HEK293 (cell line): Measurements from ENCODE around the gene LDLRAD4.

ENCODE experiments used
- CTCF ChIA-PET: fragments of 350-600 bp; formaldehyde crosslinking; extraction: SDS; loops from one replicate; lab custom pipeline; 2021; ENCODE audit warnings: antibody characterized with exemption; lab: Yijun Ruan, JAX
- POLR2A ChIA-PET: fragments of 300-600 bp; formaldehyde crosslinking; extraction: SDS; loops from one replicate; lab custom pipeline; 2020; ENCODE audit warnings: antibody characterized with exemption, inconsistent platforms; lab: Yijun Ruan, JAX
- H3K27ac ChIP-seq: fragments of 200-500 bp; sonication (Bioruptor generic); 2 replicates; pipeline ENCODE4 v1.5.1; 2014; ENCODE audit warnings: low read depth, low read length, control low read depth, inconsistent platforms; ENCODE audit errors: extremely low read depth
- H3K36me3 ChIP-seq, 2 experiments: fragments of 200-500 bp in 1 of 2; sonication (Bioruptor generic) in 1 of 2; 1 replicate in 1 of 2; 2 replicates in 1 of 2; pipeline ENCODE4 v1.5.1; 2014 to 2017; ENCODE audit warnings: inconsistent platforms in 2 of 2, low read length in 2 of 2; ENCODE audit not compliant: control insufficient read depth in 2 of 2, insufficient read depth in 1 of 2
- H3K4me1 ChIP-seq: fragments of 200-500 bp; sonication (Bioruptor generic); 2 replicates; pipeline ENCODE4 v1.5.1; 2014; ENCODE audit warnings: mild to moderate bottlenecking, low read length, inconsistent platforms; ENCODE audit not compliant: control insufficient read depth, insufficient read depth
- H3K4me3 ChIP-seq: 2 replicates; pipeline ENCODE4 v1.5.1; 2011; ENCODE audit warnings: low read depth, mild to moderate bottlenecking, control low read depth, low read length, moderate library complexity
- H3K9me3 ChIP-seq: fragments of 200-500 bp; sonication (Bioruptor generic); 2 replicates; pipeline ENCODE4 v1.5.1; 2014; ENCODE audit warnings: low read depth, low read length, inconsistent platforms; ENCODE audit not compliant: control insufficient read depth, insufficient read depth
- GLIS2 ChIP-seq: fragments of 450-650 bp; formaldehyde crosslinking; IDR thresholded peaks from 2 replicates; pipeline ENCODE4 v1.5.1; 2016; ENCODE audit warnings: missing biosample characterization, missing genetic modification characterization
- IKZF3 ChIP-seq: fragments of 450-650 bp; IDR thresholded peaks from 2 replicates; pipeline ENCODE4 v1.5.0; 2018; ENCODE audit warnings: missing biosample characterization, mild to moderate bottlenecking, missing genetic modification characterization, moderate library complexity
- KLF7 ChIP-seq: fragments of 450-650 bp; formaldehyde crosslinking; IDR thresholded peaks from 2 replicates; pipeline ENCODE4 v1.5.1; 2016; ENCODE audit warnings: missing biosample characterization, missing genetic modification characterization, borderline replicate concordance
- MZF1 ChIP-seq: fragments of 450-650 bp; formaldehyde crosslinking; IDR thresholded peaks from 2 replicates; pipeline ENCODE4 v1.5.1; 2017; ENCODE audit warnings: missing biosample characterization, missing genetic modification characterization, borderline replicate concordance
- OVOL3 ChIP-seq: fragments of 450-650 bp; formaldehyde crosslinking; IDR thresholded peaks from 2 replicates; pipeline ENCODE4 v1.5.1; 2016; ENCODE audit warnings: missing biosample characterization, missing genetic modification characterization
- RBAK ChIP-seq: fragments of 450-650 bp; formaldehyde crosslinking; IDR thresholded peaks from 2 replicates; pipeline ENCODE4 v1.5.1; 2016; ENCODE audit warnings: missing biosample characterization, missing genetic modification characterization
- SP7 ChIP-seq: fragments of 450-650 bp; formaldehyde crosslinking; IDR thresholded peaks from 2 replicates; pipeline ENCODE4 v1.5.1; 2016; ENCODE audit warnings: missing biosample characterization, missing genetic modification characterization
- ZBTB8A ChIP-seq: fragments of 450-650 bp; formaldehyde crosslinking; IDR thresholded peaks from 2 replicates; pipeline ENCODE4 v1.5.1; 2016; ENCODE audit warnings: missing biosample characterization, missing genetic modification characterization
- ZFP41 ChIP-seq: fragments of 450-650 bp; formaldehyde crosslinking; IDR thresholded peaks from 2 replicates; pipeline ENCODE4 v1.5.1; 2016; ENCODE audit warnings: missing biosample characterization, missing genetic modification characterization, borderline replicate concordance
- ZNF169 ChIP-seq: fragments of 450-650 bp; formaldehyde crosslinking; IDR thresholded peaks from 2 replicates; pipeline ENCODE4 v1.5.1; 2016; ENCODE audit warnings: missing biosample characterization, missing genetic modification characterization
- ZNF2 ChIP-seq: fragments of 450-650 bp; formaldehyde crosslinking; IDR thresholded peaks from 2 replicates; pipeline ENCODE4 v1.5.1; 2016; ENCODE audit warnings: missing biosample characterization, missing genetic modification characterization
- ZNF274 ChIP-seq, 2 experiments: fragments of 200-500 bp in 1 of 2; fragments of 450-650 bp in 1 of 2; sonication (Bioruptor generic) in 1 of 2; formaldehyde crosslinking in 1 of 2; IDR thresholded peaks; 2 replicates each; pipeline versions ENCODE4 v1.5.1 to v1.6.1; 2014 to 2016; ENCODE audit warnings: borderline replicate concordance in 1 of 2, inconsistent platforms in 1 of 2, low read length in 1 of 2, missing biosample characterization in 1 of 2, missing genetic modification characterization in 1 of 2
- ZNF335 ChIP-seq: fragments of 450-650 bp; formaldehyde crosslinking; conservative IDR thresholded peaks from 2 replicates; pipeline ENCODE4 v1.5.1; 2016; ENCODE audit warnings: missing biosample characterization, missing genetic modification characterization
- ZNF433 ChIP-seq: fragments of 450-650 bp; formaldehyde crosslinking; IDR thresholded peaks from 2 replicates; pipeline ENCODE4 v1.5.1; 2016; ENCODE audit warnings: missing biosample characterization, missing genetic modification characterization, low read depth
- ZNF571 ChIP-seq: fragments of 450-650 bp; formaldehyde crosslinking; IDR thresholded peaks from 2 replicates; pipeline ENCODE4 v1.5.0; 2017; ENCODE audit warnings: missing biosample characterization, missing genetic modification characterization
- ZNF654 ChIP-seq: fragments of 450-650 bp; formaldehyde crosslinking; IDR thresholded peaks from 2 replicates; pipeline ENCODE4 v1.5.1; 2016; ENCODE audit warnings: low read depth, missing biosample characterization, missing genetic modification characterization
- ZNF701 ChIP-seq: fragments of 450-650 bp; formaldehyde crosslinking; IDR thresholded peaks from 2 replicates; pipeline ENCODE4 v1.5.1; 2016; ENCODE audit warnings: missing biosample characterization, missing genetic modification characterization
- ZNF76 ChIP-seq: fragments of 450-650 bp; formaldehyde crosslinking; IDR thresholded peaks from 2 replicates; pipeline ENCODE4; 2016; ENCODE audit warnings: low read depth, missing biosample characterization, missing genetic modification characterization, borderline replicate concordance
- ZSCAN30 ChIP-seq: fragments of 450-650 bp; IDR thresholded peaks from 2 replicates; pipeline ENCODE4 v1.5.1; 2018; ENCODE audit warnings: missing biosample characterization, mild to moderate bottlenecking, missing genetic modification characterization, moderate library complexity
- TF ChIP-seq, protein P1 (sequence below): fragments of 450-650 bp; formaldehyde crosslinking; IDR thresholded peaks from 2 replicates; pipeline ENCODE4 v1.5.1; 2016; ENCODE audit warnings: missing biosample characterization, missing genetic modification characterization
- TF ChIP-seq, protein P2 (sequence below): fragments of 450-650 bp; formaldehyde crosslinking; IDR thresholded peaks from 2 replicates; pipeline ENCODE4 v1.5.1; 2016; ENCODE audit warnings: missing biosample characterization, missing genetic modification characterization
- TF ChIP-seq, protein P3 (sequence below): fragments of 450-650 bp; formaldehyde crosslinking; IDR thresholded peaks from 2 replicates; pipeline ENCODE4 v1.5.1; 2016; ENCODE audit warnings: missing biosample characterization, missing genetic modification characterization
- TF ChIP-seq, protein P4 (sequence below): fragments of 450-650 bp; formaldehyde crosslinking; IDR thresholded peaks from 2 replicates; pipeline ENCODE4 v1.5.1; 2016; ENCODE audit warnings: missing biosample characterization, missing genetic modification characterization
- TF ChIP-seq, protein P5 (sequence below): fragments of 450-650 bp; formaldehyde crosslinking; IDR thresholded peaks from 2 replicates; pipeline ENCODE4 v1.5.1; 2016; ENCODE audit warnings: missing biosample characterization, missing genetic modification characterization

The LDLRAD4 gene

DNA sequence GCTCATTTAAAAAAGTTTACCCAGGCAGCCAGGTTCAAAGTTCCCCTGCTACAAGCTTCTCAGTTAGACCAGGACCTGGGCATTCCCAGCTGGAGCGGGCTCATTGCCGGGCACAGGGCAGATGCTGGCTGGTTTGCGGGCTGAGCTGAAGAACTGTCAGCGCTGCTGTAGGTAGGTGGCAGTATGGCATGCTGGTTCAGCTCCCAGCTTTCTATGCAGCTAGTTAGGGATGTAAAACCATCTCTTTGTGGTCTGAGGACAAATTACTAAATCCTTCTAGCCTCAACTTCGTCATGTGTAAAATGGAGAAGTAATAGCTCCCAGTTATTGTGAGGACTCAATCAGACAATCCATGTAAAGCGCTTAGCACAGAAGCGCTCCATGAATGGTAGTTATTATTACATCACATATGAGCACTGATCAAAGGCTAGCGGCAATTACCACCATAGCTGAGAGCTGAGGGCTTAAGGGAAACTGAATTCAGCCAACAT is 2.4 kb upstream of the LDLRAD4 start (continued):
- TF ChIP-seq SP7 (tag by site-specific recombination): peak; percentile 29; the same call in 1 of the 2 replicates
- peak; percentile 83 for TF ChIP-seq ZBTB8A
- TF ChIP-seq KLF7 (tag by site-specific recombination): no peak
- TF ChIP-seq, protein P1, sequence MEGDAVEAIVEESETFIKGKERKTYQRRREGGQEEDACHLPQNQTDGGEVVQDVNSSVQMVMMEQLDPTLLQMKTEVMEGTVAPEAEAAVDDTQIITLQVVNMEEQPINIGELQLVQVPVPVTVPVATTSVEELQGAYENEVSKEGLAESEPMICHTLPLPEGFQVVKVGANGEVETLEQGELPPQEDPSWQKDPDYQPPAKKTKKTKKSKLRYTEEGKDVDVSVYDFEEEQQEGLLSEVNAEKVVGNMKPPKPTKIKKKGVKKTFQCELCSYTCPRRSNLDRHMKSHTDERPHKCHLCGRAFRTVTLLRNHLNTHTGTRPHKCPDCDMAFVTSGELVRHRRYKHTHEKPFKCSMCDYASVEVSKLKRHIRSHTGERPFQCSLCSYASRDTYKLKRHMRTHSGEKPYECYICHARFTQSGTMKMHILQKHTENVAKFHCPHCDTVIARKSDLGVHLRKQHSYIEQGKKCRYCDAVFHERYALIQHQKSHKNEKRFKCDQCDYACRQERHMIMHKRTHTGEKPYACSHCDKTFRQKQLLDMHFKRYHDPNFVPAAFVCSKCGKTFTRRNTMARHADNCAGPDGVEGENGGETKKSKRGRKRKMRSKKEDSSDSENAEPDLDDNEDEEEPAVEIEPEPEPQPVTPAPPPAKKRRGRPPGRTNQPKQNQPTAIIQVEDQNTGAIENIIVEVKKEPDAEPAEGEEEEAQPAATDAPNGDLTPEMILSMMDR (tag by site-specific recombination): peak; percentile 70
- TF ChIP-seq ZSCAN30 (tag by site-specific recombination): peak; percentile 27; the same call in 1 of the 2 replicates
- TF ChIP-seq, all 188 proteins: peak for 14

DNA sequence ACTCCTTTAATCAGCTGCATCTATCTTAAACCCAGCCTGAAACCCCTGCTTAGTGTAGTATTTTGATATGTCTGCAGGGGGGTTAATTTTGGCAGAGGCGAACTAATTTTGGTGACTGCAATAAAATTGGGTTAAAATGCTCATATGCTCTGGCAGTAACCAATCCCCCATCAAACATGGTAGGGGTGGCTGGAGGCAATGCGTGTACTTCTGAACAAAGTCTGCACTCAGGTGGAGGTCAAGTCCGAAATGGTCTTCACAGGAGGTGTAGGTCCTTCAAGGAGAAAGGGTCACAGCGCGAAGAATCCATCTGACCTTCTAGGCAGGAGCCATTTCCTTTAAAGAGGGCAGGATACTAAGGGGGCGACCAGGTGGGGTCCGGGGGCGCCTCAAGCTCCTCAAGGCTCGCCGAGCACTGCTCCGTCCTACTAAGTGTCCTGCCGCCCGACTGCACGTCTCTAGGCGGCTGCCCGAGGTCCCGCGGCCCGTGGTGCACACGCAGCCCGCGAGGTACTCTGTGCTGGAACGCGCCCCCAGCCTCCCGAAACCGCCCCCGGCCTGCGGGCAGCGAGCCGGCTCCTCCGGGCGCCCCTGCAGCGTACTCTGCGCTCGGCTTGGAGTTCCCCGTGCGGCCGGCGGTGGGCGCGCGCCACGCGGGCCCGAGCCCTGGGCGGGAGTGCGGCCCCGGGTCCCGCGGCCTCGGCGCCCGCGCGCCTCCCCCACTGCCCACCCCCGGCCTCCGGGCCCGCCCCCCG is 1.7 kb upstream of the LDLRAD4 start:
- CTCF ChIA-PET: interaction anchor here (0.5 to 1.9 kb wide), 36 partner anchors 10 to 892 kb away, joined by 3 to 15 read pairs (median 3); no protein-coding TSS in a partner anchor
- no peaks in the 10 kb centered on the region for H3K9me3 ChIP-seq
- H3K27ac ChIP-seq: peak overlapping the region; percentile 86; the same call in 1 of the 2 replicates
- peak overlapping the region; percentile 71 for H3K4me3 ChIP-seq
- peaks cover 35% of the 10 kb centered on the region for H3K4me1 ChIP-seq
- H3K36me3 ChIP-seq: no peaks in the 10 kb centered on the region
- POLR2A ChIA-PET: interaction anchor here (0.9 to 1.5 kb wide), 3 partner anchors 226 to 284 kb away, joined by 3 to 5 read pairs (median 4); partner anchors contain the start of gene CEP192
- TF ChIP-seq ZNF274 (IDR thresholded peaks at IDR 0.05; ENCODE audit: low read length) (no peak), ZNF274 (tag by site-specific recombination; IDR thresholded peaks at IDR 0.05; ENCODE audit: borderline replicate concordance) (no peak), ZNF654 (tag by site-specific recombination) (no peak), ZNF2 (tag by site-specific recombination) (no peak), RBAK (tag by site-specific recombination) (no peak), ZFP41 (tag by site-specific recombination) (no peak), MZF1 (no peak), ZNF169 (tag by site-specific recombination) (no peak), IKZF3 (no peak), ZNF571 (tag by site-specific recombination) (no peak), KLF7 (tag by site-specific recombination) (no peak), ZNF76 (tag by site-specific recombination) (no peak), ZNF433 (tag by site-specific recombination) (no peak), ZNF701 (no peak), OVOL3 (no peak), ZNF335 (peak; percentile 61), GLIS2 (tag by site-specific recombination) (peak; percentile 75; the same call in 1 of the 2 replicates)
- TF ChIP-seq, protein P2, sequence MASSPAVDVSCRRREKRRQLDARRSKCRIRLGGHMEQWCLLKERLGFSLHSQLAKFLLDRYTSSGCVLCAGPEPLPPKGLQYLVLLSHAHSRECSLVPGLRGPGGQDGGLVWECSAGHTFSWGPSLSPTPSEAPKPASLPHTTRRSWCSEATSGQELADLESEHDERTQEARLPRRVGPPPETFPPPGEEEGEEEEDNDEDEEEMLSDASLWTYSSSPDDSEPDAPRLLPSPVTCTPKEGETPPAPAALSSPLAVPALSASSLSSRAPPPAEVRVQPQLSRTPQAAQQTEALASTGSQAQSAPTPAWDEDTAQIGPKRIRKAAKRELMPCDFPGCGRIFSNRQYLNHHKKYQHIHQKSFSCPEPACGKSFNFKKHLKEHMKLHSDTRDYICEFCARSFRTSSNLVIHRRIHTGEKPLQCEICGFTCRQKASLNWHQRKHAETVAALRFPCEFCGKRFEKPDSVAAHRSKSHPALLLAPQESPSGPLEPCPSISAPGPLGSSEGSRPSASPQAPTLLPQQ (tag by site-specific recombination): peak; percentile 30; the same call in 1 of the 2 replicates
- TF ChIP-seq, protein P3, sequence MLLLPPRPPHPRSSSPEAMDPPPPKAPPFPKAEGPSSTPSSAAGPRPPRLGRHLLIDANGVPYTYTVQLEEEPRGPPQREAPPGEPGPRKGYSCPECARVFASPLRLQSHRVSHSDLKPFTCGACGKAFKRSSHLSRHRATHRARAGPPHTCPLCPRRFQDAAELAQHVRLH (tag by site-specific recombination): no peak
- TF ChIP-seq, protein P4, sequence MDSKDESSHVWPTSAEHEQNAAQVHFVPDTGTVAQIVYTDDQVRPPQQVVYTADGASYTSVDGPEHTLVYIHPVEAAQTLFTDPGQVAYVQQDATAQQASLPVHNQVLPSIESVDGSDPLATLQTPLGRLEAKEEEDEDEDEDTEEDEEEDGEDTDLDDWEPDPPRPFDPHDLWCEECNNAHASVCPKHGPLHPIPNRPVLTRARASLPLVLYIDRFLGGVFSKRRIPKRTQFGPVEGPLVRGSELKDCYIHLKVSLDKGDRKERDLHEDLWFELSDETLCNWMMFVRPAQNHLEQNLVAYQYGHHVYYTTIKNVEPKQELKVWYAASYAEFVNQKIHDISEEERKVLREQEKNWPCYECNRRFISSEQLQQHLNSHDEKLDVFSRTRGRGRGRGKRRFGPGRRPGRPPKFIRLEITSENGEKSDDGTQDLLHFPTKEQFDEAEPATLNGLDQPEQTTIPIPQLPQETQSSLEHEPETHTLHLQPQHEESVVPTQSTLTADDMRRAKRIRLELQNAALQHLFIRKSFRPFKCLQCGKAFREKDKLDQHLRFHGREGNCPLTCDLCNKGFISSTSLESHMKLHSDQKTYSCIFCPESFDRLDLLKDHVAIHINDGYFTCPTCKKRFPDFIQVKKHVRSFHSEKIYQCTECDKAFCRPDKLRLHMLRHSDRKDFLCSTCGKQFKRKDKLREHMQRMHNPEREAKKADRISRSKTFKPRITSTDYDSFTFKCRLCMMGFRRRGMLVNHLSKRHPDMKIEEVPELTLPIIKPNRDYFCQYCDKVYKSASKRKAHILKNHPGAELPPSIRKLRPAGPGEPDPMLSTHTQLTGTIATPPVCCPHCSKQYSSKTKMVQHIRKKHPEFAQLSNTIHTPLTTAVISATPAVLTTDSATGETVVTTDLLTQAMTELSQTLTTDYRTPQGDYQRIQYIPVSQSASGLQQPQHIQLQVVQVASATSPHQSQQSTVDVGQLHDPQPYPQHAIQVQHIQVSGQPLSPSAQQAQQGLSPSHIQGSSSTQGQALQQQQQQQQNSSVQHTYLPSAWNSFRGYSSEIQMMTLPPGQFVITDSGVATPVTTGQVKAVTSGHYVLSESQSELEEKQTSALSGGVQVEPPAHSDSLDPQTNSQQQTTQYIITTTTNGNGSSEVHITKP (tag by site-specific recombination): peak; percentile 88
- TF ChIP-seq, protein P5, sequence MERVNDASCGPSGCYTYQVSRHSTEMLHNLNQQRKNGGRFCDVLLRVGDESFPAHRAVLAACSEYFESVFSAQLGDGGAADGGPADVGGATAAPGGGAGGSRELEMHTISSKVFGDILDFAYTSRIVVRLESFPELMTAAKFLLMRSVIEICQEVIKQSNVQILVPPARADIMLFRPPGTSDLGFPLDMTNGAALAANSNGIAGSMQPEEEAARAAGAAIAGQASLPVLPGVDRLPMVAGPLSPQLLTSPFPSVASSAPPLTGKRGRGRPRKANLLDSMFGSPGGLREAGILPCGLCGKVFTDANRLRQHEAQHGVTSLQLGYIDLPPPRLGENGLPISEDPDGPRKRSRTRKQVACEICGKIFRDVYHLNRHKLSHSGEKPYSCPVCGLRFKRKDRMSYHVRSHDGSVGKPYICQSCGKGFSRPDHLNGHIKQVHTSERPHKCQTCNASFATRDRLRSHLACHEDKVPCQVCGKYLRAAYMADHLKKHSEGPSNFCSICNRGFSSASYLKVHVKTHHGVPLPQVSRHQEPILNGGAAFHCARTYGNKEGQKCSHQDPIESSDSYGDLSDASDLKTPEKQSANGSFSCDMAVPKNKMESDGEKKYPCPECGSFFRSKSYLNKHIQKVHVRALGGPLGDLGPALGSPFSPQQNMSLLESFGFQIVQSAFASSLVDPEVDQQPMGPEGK (tag by site-specific recombination): peak; percentile 68
